CD14-positive monocyte (primary cell): ENCODE results near the gene BLNK. TPM values are rescaled to one million over a fixed set of nuclear protein-coding genes. Genes with fewer than 3 reads are reported as not detected.

Source experiments
- DNase-seq, 3 donors: peaks; one replicate each; pipeline ENCODE4 v3.0.0-alpha.2; 2011 to 2022
- H2AFZ ChIP-seq: 2 replicates; pipeline ENCODE4 v1.6.0; 2012; ENCODE audit warnings: mild to moderate bottlenecking, low read depth, low read length, inconsistent platforms; ENCODE audit not compliant: insufficient read depth, poor library complexity, severe bottlenecking
- H3K27ac ChIP-seq, 2 donors: 1 replicate in 1 of 2; 2 replicates in 1 of 2; pipeline ENCODE4 v1.5.1; 2012 to 2013; ENCODE audit warnings: low read length in 2 of 2, control low read depth in 1 of 2, inconsistent platforms in 1 of 2, low read depth in 1 of 2, mild to moderate bottlenecking in 1 of 2
- H3K27me3 ChIP-seq, 2 donors: one replicate each; pipeline versions ENCODE4 v1.6.0 to v1.6.1; 2011 to 2013; ENCODE audit warnings: low read length in 2 of 2; ENCODE audit not compliant: control insufficient read depth in 2 of 2, insufficient read depth in 2 of 2
- H3K36me3 ChIP-seq, 2 donors: replicated peaks in 1 of 2; 1 replicate in 1 of 2; 2 replicates in 1 of 2; pipeline versions ENCODE4 v1.5.1 to v1.6.1; 2012 to 2013; ENCODE audit warnings: low read length in 2 of 2, control low read depth in 1 of 2, inconsistent platforms in 1 of 2, mild to moderate bottlenecking in 1 of 2; ENCODE audit not compliant: insufficient read depth in 2 of 2, control insufficient read depth in 1 of 2
- H3K4me1 ChIP-seq, 2 donors: 1 replicate in 1 of 2; 2 replicates in 1 of 2; pipeline versions ENCODE4 v1.5.1 to v1.6.1; 2012 to 2013; ENCODE audit warnings: low read length in 2 of 2, control low read depth in 1 of 2, inconsistent platforms in 1 of 2, mild to moderate bottlenecking in 1 of 2, moderate library complexity in 1 of 2; ENCODE audit not compliant: insufficient read depth in 2 of 2, control insufficient read depth in 1 of 2
- H3K4me2 ChIP-seq: replicated peaks from 2 replicates; pipeline ENCODE3; 2012; ENCODE audit warnings: low read length, moderate library complexity, mild to moderate bottlenecking; ENCODE audit not compliant: poor library complexity, severe bottlenecking; ENCODE audit errors: extremely low read depth
- H3K4me3 ChIP-seq, 3 experiments: fragments of 200-600 bp in 1 of 3; sonication (generic) in 1 of 3; replicated peaks in 1 of 3; 1 replicate in 2 of 3; 2 replicates in 1 of 3; pipeline ENCODE4 v1.5.1; 2011 to 2013; ENCODE audit warnings: low read length in 3 of 3, mild to moderate bottlenecking in 3 of 3, control low read depth in 2 of 3, low read depth in 2 of 3, inconsistent platforms in 1 of 3, moderate library complexity in 1 of 3
- H3K79me2 ChIP-seq: 2 replicates; pipeline ENCODE4 v1.6.0; 2012; ENCODE audit warnings: mild to moderate bottlenecking, control low read depth, inconsistent platforms, low read length, moderate library complexity; ENCODE audit not compliant: insufficient read depth
- H3K9ac ChIP-seq: 2 replicates; pipeline ENCODE4 v1.6.0; 2017; ENCODE audit warnings: low read length, mild to moderate bottlenecking; ENCODE audit not compliant: insufficient read depth, poor library complexity, severe bottlenecking
- H3K9me3 ChIP-seq, 2 donors: replicated peaks in 1 of 2; 1 replicate in 1 of 2; 2 replicates in 1 of 2; pipeline versions ENCODE4 v1.5.1 to v1.6.1; 2012 to 2013; ENCODE audit warnings: low read length in 2 of 2, control low read depth in 1 of 2; ENCODE audit not compliant: control insufficient read depth in 1 of 2, insufficient read depth in 1 of 2
- H4K20me1 ChIP-seq: 2 replicates; pipeline ENCODE4 v1.6.0; 2012; ENCODE audit warnings: mild to moderate bottlenecking, low read length, control low read depth, moderate library complexity; ENCODE audit not compliant: insufficient read depth
- H3K27ac Mint-ChIP-seq, 7 donors: one replicate each; pipeline ENCODE4 v1.8.0; 2020; ENCODE audit warnings: mild to moderate bottlenecking in 7 of 7, mixed read lengths in 7 of 7, moderate library complexity in 6 of 7, inconsistent platforms in 2 of 7
- H3K27me3 Mint-ChIP-seq, 3 donors: one replicate each; pipeline ENCODE4 v1.8.0; 2021 to 2022; ENCODE audit warnings: low read depth in 3 of 3, mild to moderate bottlenecking in 3 of 3, mixed read lengths in 3 of 3, moderate library complexity in 3 of 3, inconsistent platforms in 1 of 3
- H3K36me3 Mint-ChIP-seq, 2 donors: one replicate each; pipeline ENCODE4 v1.8.0; 2020; ENCODE audit warnings: mixed read lengths in 2 of 2, inconsistent platforms in 1 of 2, mild to moderate bottlenecking in 1 of 2
- H3K4me1 Mint-ChIP-seq: one replicate; pipeline ENCODE4 v1.8.0; 2020; ENCODE audit warnings: mild to moderate bottlenecking, mixed read lengths
- H3K4me3 Mint-ChIP-seq, 2 donors: one replicate each; pipeline ENCODE4 v1.8.0; 2020; ENCODE audit warnings: mild to moderate bottlenecking in 2 of 2, mixed read lengths in 2 of 2, moderate library complexity in 1 of 2
- H3K9me3 Mint-ChIP-seq, 7 donors: one replicate each; pipeline ENCODE4 v1.8.0; 2020 to 2022; ENCODE audit warnings: mixed read lengths in 7 of 7, mild to moderate bottlenecking in 6 of 7, moderate library complexity in 6 of 7, inconsistent platforms in 2 of 7
- WGBS: methylation state at CpG from one replicate; pipeline ENCODE4 v1.1.5; 2013; ENCODE audit warnings: missing lambda C conversion rate; ENCODE audit not compliant: insufficient coverage; 5-methylcytosine and 5-hydroxymethylcytosine counted together
- intact Hi-C, 2 donors: fragments of 100-400 bp; cut with micrococcal nuclease; formaldehyde crosslinking; loops; one replicate each; pipeline versions ENCODE4 v1.15.0 to v1.15.1; 2023
- polyA plus RNA-seq, 3 donors: library from polyadenylated mRNA; depleted of rRNA in 1 of 3; unstranded in 2 of 3; stranded (reverse) in 1 of 3; fragments of 300-500 nt in 2 of 3; fragments of >200 nt in 1 of 3; fragmentation: Illumina TruSeq in 2 of 3; gene quantifications; 1 replicate in 2 of 3; 2 replicates in 1 of 3; pipeline ENCODE4 v1.2.3, GENCODE V29; 2012 to 2021
- TF ChIP-seq, protein P1 (sequence below): fragments of 200-600 bp; IDR thresholded peaks from one replicate; pipeline ENCODE4 v1.8.0; 2022; ENCODE audit warnings: antibody characterized with exemption, mild to moderate bottlenecking

BLNK gene
- polyA plus RNA-seq, 3 donors: 1.4 to 1.9 (median 1.5) TPM

DNA sequence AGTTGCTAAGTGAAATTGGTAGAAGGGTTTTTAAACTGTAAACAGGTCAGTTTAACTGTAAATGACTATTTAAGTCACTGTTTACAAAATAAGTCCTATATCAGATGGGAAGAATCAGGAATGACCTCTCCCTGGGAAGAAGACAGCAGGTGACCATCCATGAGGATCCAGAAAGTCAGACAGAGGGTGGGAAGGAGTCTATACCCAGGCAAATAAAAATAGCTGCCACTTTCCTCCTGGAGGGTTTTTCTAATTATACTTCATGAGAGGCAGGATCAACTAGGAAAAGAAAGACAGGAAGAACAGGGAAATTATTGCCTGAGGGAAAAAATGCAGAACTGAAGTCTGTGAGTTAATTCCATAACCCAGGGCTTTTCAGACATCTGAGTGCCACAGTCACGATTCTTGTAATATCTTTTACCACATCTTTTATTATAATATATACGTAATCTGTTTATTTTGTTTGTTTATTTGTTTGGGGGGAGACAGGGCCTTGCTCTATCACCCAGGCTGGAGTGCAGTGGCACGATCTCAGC lies 39.9 kb upstream of the BLNK start:
- Histone ChIP-seq H3K4me2 (no peak overlapping the region), H2AFZ (no peak overlapping the region), H4K20me1 (no peaks in the 10 kb centered on the region), H3K9me3 (no peaks in the 10 kb centered on the region), H3K79me2 (no peaks in the 10 kb centered on the region), H3K36me3 (no peaks in the 10 kb centered on the region), H3K27me3 (no peaks in the 10 kb centered on the region), H3K27ac (no peak overlapping the region), H3K4me3 (no peak overlapping the region), H3K9ac (no peak overlapping the region), H3K4me1 (peaks cover 14 to 19% of the 10 kb centered on the region in 2 donors)
- Mint-ChIP-seq H3K27me3 (peaks cover 0 to 1% (median 0%) of the 10 kb centered on the region in 3 donors), H3K4me1 (peaks cover 36% of the 10 kb centered on the region), H3K4me3 (no peak overlapping the region), H3K36me3 (no peaks in the 10 kb centered on the region), H3K9me3 (no peaks in the 10 kb centered on the region), H3K27ac (no peak overlapping the region)
- intact Hi-C loops: no loop called here
- TF ChIP-seq, protein P1, sequence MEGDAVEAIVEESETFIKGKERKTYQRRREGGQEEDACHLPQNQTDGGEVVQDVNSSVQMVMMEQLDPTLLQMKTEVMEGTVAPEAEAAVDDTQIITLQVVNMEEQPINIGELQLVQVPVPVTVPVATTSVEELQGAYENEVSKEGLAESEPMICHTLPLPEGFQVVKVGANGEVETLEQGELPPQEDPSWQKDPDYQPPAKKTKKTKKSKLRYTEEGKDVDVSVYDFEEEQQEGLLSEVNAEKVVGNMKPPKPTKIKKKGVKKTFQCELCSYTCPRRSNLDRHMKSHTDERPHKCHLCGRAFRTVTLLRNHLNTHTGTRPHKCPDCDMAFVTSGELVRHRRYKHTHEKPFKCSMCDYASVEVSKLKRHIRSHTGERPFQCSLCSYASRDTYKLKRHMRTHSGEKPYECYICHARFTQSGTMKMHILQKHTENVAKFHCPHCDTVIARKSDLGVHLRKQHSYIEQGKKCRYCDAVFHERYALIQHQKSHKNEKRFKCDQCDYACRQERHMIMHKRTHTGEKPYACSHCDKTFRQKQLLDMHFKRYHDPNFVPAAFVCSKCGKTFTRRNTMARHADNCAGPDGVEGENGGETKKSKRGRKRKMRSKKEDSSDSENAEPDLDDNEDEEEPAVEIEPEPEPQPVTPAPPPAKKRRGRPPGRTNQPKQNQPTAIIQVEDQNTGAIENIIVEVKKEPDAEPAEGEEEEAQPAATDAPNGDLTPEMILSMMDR: no peak
- DNase-seq: no peak
- WGBS: no CpG with 5 or more reads among the region's 3 CpGs

DNA sequence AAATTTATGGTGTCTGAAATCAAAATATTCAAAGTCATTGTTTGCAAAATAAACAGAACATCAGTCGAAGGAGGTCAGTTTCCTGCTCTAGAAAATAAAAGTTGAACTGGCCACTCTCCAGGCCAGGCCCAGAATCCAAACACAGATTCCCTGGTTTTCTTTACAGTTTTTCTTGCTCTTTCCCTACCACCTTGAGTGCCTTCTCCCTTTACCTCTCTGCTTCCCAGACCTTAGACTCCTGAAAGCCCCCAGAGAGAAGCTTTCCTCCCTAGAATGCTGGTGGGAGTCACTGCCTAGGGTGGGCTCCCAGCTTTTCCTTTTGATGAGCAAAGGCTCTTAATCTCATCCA lies 38.9 kb upstream of the BLNK start:
- TF ChIP-seq, protein P1: no peak
- no peaks in the 10 kb centered on the region for H3K9me3 Mint-ChIP-seq
- H3K9me3 ChIP-seq: no peaks in the 10 kb centered on the region
- no peaks in the 10 kb centered on the region for H3K79me2 ChIP-seq
- no peak overlapping the region for H3K4me2 ChIP-seq
- H3K27ac ChIP-seq: no peak overlapping the region
- no peak for DNase-seq
- H3K4me1 Mint-ChIP-seq: peaks cover 35% of the 10 kb centered on the region
- H4K20me1 ChIP-seq: no peaks in the 10 kb centered on the region
- peaks cover 17 to 19% of the 10 kb centered on the region in 2 donors for H3K4me1 ChIP-seq
- no peaks in the 10 kb centered on the region for H3K27me3 ChIP-seq
- no peak overlapping the region for H3K4me3 Mint-ChIP-seq
- H3K27ac Mint-ChIP-seq: no peak overlapping the region
- H3K4me3 ChIP-seq: no peak overlapping the region
- H3K36me3 ChIP-seq: no peaks in the 10 kb centered on the region
- 0% methylated on average over 1 of the region's 1 CpG for WGBS
- intact Hi-C loops: no loop called here
- peaks cover 0 to 1% (median 0%) of the 10 kb centered on the region in 3 donors for H3K27me3 Mint-ChIP-seq
- H3K9ac ChIP-seq: no peak overlapping the region
- no peak overlapping the region for H2AFZ ChIP-seq
- no peaks in the 10 kb centered on the region for H3K36me3 Mint-ChIP-seq
